ENCODE data around the gene RDH13.

GRCh38 chr19:55076321-55076720, 13.4 kb upstream of the RDH13 start:
- TF ChIP-seq CTCF (IDR thresholded peaks at IDR 0.05; ENCODE audit: insufficient read depth, low read length) (no peak), POLR2AphosphoS5 (IDR thresholded peaks at IDR 0.05; ENCODE audit: low read depth) (no peak), REST (IDR thresholded peaks at IDR 0.05; ENCODE audit: insufficient replicate concordance, low read depth) (no peak), GABPA (IDR thresholded peaks at IDR 0.05; ENCODE audit: low read depth) (no peak), SPI1 (IDR thresholded peaks at IDR 0.05; ENCODE audit: borderline replicate concordance, low read depth) (no peak)

Measured in HL-60 (cell line).